GM11168 (cell line): ENCODE measurements around the gene CLCNKA.

Experiments used
- in situ Hi-C: fragments of 300-500 bp; cut with MboI; formaldehyde crosslinking; loops from one replicate; pipeline ENCODE4 v1.12.0; 2022; ENCODE audit warnings: low sequenced_read_pairs; ENCODE audit not compliant: unreplicated experiment

Gene CLCNKA

DNA sequence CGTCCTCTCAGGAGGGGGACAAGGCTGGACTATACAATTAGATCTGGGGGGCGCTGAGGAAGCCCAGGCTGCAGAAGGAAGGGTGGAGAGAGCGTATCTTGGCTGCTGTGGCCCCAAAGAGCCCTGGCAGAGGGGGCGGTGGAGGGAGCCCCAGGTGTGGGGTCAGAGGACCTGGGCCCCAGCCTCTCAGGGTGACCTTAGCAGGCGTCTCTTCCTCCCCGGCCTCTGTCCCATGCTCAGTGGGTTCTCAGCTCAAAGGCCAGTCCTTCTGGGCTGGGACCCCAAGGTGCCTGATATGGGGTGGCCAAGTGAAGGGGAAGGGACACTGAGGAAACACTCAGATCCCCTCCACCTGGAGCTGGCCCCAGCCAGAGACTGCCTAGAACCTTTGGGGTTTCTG lies 49.8 kb downstream of the CLCNKA start:
- in situ Hi-C loops, result no loop called here

DNA sequence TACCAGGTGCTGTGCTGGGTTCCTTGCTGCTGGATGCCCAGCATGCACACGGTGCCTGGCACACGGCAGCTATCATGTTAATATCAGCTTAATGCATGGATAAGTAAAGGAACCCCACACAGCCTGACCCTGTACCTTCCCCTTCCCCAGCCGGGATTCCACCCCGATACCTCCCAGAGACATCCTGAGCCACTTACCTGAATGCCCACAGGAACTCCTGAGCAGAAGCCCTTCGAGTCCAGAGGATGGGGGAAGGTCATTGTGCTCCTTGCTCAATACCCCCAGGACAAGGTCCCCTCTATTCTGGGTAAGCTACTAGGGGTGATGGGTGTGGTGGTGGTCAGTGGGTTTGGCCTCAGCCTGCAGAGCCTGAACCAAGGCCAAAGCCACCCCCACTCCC lies 50.3 kb downstream of the CLCNKA start:
- in situ Hi-C loops, result no loop called here

DNA sequence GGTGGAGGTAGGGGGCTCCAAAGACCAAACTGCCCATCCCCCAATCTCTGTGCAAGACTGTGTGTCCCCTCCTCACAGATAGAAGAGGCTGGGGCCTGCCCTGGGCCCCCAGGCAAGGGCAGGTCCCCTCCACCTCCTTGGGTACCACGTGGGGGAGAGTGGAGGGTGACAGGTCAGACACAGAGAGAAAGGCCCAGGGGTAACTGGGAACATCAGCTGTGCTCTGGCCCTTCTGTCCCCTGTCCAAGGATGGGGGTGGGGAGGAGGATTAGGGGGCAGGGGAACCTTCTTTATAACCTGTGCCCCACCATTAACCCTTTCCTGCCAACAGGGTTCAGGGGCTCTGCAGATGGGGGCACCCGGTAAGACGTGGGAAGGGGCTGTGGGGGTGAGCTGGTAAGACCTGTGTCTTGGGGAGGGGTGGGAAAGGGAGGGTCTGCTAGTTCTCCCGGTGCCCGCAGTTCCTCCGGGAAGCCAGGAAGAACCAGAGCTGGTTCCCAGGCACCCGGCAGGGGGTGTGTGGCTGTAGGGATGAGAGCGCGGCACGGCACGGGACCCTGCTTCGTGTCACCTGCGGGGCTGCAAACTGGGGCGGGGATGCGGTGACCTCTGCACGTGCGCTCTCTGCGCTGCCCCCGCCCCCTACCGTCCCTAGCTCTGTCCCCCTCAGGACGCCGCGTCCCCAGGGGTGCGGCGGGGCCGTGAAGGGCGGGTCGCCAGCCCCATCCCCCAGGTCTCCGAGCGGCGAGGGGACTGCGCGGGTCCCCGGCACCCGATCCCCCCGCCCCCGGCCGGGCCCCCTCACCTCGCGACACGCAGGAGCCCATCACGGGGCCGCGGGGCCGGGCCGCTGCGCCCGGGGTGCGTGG lies 51.0 kb downstream of the CLCNKA start:
- in situ Hi-C loops, result no loop called here

DNA sequence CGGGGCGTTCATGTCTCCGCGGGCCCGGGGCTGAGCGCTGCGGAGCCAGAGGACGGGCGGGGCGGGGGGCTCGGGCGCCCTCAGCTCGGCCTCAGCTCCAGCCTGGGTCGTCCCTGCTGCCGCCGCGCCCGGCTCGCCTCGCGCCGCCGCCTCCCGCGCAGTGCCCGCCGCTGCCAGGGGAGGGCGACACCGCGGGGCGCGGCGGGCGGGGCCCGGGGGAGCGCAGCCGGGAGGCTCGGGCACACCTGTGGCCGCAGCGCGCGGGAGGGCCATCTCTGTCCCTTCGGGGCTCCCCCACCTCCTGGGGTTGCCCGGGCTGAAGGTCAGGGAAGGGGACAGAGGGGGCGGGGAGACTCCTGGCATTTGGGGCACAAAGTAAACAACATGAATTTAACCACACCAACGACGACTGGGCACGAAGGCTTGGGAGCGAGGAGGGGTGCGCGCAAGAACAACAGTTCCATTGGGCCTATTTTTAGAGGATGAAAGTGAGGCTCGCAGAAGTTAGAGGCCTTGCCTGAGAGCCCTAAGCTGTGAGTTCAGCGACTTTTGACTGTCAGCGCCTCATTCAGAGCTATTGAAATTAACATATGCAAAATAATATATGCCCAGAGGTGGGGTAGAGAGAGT lies 51.8 kb downstream of the CLCNKA start, which contains the start of gene FAM131C:
Gene FAM131C, minus strand, starts transcription at position 162 of the 630 bp plus-strand sequence. CDS start 209 bp downstream, outside the sequence.
- in situ Hi-C loops, result no loop called here

DNA sequence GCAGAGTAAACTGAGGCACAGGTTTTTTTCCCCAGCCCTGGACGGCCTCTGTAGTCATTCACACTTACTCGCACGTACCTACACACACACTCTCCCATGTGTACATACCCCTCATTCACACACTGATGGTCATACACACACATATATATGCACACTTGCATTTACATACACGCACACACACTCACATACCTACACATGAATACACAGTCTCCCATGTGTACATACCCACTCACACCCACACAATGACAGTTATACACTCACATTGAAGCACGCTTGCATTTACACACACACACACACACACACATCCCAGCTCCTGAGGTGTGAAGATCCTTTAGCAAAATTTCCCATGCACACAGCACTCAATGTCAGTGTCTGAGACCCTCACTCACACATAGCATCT lies 52.4 kb downstream of the CLCNKA start:
- in situ Hi-C loops, result no loop called here

DNA sequence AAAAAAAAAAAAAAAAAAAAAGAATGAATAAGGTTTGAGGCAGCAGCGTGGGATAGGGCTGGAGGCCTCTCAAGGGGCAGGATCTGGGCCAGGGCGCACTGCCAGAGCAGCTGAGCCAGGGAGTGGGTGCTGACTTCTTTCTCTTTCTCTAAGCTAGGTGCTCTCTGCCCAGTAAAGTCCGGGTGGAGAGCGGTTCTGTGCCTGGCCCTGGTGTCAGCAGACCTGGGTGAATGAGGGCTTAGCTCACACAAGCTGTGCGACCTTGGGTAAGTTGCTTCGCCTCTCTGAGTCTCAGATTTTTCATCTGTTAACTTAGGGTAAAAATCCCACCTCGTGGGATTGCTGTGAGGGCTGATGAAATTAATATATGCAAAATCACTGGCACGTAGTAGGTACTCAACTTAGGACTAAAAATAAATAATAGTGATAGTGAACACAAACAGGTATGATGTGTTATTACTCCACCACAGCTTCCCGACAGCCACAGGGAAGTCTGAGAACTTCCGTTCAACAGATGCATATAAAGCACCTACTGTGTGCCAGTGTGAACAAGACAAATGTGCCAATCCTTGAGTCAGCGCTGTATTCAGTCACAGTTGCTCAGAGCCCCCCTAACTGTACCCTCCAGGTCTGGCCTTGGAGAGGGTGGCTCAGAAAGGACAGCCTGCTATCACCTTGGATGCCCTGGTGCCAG lies 53.6 kb downstream of the CLCNKA start:
- in situ Hi-C loops, result loop anchor here (25.0 kb wide), 1 partner anchor 287 kb away; the partner anchor contains the start of genes FBXO42 and SZRD1

DNA sequence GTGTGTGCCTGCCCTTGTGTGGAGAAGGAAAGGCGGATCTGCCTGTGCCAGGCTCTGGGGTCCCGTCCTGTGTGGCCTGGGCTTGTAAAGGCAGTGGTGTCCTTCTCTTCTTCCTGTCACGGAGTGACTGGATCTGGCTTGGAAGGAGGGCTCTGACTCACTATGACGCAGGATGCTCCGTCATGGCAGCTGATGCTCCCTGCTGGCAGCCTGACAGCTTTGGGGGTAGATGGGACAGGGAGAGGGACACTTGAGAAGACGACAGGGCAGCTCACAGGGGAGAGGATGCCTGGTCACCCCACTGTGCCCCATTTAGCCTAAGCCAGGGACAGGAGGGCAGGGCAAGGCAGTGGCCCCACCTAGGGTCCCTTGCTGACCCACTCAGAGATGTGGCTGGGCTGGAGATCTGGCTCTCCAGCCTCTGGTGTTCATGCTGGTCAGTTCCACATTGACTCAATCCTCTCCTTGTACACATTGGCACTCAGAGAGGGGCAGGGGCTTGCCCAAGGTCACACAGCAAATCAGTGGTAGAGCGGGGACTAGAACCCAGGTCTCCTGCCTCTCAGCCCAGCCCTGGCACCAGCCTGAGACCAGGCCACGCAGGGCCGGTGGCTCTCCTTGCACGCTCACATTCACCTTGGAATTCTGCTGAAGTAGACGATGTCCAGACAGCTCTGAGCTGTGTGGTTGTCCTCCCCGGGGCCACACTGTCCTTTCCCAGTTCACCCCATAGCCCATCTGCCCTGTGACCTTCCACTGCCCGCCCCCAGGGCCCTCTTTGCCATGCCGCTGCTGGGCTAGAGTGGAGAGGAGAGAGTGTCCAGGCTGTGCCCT lies 54.4 kb downstream of the CLCNKA start:
- in situ Hi-C loops, result loop anchor here (25.0 kb wide), 1 partner anchor 286 kb away; the partner anchor contains the start of genes FBXO42 and SZRD1

DNA sequence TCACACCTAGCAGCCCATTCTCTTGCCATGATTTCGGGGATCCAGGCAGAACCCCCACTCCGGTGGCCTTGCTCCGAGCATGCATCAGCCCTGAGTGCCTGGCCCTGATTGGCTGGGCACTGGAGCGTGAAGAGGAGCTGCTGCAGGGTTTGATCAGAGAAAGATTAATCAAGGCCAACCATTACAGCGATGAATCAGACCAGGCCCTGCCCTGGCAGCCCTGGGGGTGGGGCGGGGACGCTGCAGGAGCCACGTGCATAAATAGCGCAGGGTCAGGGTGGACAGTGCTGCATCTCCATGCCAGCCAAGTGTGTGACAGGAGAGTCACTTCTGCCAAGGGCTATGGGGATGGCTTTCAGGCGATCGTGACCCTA lies 55.0 kb downstream of the CLCNKA start:
- in situ Hi-C loops, result loop anchor here (25.0 kb wide), 1 partner anchor 285 kb away; the partner anchor contains the start of genes FBXO42 and SZRD1

DNA sequence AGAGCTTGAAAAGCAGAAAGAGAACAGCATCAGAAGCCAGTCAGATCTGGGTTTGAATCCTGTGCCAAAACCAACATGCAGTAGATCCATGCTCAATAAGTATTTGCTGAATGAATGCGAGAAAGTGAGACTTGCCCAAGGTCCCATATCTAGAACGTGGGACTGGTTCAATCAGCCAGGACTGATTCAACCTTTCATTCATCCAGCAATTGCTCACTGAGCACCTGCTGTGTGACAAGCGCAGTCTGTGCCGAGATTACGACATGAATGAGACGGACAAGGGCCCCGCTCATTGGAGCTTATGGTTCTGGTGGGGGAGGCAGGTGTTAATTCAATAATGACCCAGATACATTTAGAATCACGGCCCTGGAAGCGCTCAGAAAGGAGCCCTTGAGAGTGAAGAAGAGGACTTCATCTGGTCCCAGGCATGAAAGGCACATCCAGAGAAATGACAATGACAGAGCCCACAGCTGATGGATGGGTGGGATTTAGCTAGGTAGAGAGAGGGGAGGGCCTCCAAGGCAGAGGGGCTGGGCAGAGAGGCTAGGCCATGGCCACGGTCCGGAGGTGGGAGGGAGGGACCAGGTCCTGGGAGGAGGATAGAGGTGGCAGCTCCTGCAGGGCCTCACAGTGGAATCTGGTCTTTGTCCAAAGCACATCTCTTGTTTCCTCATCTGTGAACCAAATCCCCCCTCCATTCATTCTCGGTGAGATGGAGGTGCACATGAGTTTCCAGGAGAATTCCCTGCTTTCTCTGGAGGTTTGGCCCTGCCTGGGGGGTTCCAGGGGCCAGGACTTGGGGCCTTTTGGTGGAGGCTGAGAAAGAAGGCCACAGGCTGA lies 55.8 kb downstream of the CLCNKA start:
- in situ Hi-C loops, result loop anchor here (25.0 kb wide), 1 partner anchor 285 kb away; the partner anchor contains the start of genes FBXO42 and SZRD1

DNA sequence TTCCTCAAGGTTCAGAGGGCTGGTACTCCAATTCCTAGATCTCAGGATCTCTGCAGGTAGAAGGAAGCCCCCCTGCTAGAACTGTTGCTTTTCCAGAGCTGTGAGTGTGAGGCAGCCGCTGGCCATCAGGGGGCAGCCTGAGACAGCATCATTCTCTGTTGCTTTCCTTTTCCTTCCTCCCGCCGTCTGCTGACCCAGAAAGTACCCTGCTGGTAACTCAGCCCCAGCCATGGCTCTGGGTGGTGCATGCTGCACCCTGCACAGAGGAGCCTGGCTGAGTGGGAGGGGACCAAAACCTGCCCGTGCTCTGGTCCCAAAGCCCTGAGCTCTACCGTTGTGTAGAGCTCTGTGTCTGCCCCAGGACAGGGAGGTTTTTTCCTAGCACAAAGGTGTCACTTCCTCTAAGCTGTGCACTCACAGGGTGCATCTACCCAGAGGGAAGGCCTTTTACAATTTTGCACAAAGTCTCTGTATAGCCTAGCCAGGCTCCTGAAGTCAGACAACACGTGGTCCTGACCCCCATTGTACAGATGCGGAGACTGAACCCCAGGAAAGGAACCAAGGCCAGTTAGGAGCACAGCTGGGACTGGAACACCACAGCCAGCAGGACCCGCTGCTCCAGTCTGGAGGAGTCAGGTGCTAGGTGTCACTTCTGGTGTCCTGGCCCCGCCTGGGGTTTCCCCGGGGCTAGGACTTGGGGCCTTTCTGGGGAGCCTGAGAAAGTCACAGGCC lies 57.3 kb downstream of the CLCNKA start:
- in situ Hi-C loops, result loop anchor here (25.0 kb wide), 1 partner anchor 283 kb away; the partner anchor contains the start of genes FBXO42 and SZRD1

DNA sequence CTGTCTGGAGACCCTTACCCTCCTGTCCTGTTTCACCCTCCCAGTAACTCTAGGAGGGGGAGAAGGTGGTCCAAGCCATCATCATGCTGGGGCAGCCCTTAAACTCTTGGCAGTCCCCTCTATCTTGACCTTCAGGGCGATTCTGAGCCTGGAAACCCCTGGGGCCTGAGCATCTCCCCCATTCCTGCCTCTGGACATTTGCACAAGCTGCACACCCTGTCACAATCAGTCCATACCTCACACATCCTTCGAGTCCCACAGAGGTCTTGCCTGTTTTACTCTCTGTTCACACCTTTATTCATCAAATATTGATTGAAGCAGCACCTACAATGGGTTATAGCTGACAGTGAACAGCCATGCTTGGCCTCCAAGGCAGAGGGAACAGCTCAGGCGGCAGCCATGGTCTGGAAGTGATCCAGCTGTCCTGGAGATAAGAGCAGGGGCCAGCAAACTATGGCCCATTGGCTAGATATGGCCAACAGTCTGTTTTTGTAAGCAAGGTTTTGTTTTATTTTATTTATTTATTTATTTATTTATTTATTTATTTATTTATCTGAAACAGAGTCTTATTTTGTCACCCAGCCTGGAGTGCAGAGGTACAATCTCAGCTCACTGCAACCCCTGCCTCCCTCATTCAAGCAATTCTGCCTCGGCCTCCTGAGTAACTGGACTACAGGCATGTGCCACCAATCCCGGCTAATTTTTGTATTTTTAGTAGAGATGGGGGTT lies 58.8 kb downstream of the CLCNKA start:
- in situ Hi-C loops, result loop anchor here (5.0 to 25.0 kb wide), 2 partner anchors 117 to 282 kb away; partner anchors contain the start of genes FBXO42 and SZRD1

DNA sequence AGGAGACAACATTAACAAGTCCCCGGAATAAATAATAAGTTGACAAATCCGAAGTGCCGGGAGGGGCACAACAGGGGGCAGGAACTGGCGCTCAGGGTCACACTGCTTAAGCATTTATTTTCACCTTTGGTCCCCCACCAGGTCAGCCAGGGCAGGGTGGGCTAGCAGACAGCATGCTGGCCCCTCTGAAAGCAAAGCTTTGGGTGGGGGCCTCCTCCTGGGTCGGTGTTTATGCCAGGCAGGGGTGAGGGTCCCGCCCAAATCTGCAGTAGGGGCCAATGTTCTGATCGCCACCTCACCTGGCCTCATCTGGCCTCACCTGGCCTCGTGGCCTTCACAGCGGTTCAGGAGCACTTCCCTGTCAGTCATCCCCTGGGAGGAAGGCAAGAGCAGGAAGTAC lies 59.8 kb downstream of the CLCNKA start:
- in situ Hi-C loops, result loop anchor here (5.0 to 25.0 kb wide), 2 partner anchors 116 to 281 kb away; partner anchors contain the start of genes FBXO42 and SZRD1

DNA sequence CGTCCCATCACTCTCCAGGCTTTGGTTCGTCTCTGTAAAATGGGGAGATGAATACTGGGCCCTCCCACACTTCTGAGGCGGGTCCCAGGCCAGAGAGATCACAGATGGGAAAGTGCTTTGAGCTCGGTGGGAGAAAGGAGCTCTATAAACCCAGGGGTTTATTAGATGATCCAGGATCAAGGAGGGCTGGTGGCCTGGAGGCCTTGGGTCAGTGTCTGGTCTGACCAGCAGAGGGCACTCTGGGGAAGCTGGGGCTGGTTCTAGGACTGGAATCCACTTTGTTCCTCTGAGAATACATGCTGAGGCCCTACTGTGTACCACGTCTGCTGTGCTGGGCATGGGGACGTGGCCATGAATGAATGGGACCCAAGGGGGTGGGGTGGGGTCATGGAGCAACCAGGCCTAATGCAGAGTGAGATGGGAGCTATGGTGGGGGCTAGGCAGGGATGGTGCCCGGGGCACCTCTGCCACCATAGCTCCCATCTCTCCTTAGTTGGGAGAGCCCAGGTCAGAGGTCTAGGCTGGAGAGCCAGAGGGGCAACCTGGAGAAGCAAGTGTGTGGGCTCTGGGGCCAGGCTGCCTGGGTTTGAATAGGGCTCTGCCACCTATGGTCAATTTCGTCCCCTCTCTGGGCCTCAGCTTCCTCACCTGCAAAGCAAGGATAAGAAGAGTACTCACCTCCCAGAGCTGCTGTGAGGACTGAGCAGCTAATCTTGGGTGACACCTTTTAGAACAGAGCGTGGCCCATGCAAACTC lies 60.6 kb downstream of the CLCNKA start:
- in situ Hi-C loops, result loop anchor here (5.0 to 25.0 kb wide), 2 partner anchors 115 to 280 kb away; partner anchors contain the start of genes FBXO42 and SZRD1

DNA sequence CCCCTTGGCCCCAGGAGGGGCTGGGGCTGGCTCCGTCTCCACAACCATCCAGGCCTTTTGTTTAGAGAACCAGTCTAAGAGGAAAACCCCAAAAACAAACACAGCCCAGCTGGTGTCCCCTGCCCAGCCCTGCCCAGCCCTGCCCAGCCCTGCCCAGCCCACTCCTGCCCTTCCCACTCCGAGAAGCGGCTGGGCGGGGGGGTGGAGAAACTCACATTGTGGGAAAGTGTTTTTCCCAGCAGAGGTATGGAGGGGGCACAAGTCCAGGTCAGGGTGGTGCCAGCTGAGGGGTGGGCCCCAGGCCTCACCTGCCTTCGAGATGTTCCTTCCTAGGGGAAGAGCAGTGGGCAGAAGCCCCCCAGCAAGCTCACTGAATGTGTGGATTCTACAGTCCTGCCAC lies 61.6 kb downstream of the CLCNKA start:
- in situ Hi-C loops, result loop anchor here (5.0 to 25.0 kb wide), 2 partner anchors 114 to 279 kb away; partner anchors contain the start of genes FBXO42 and SZRD1
